Stimulated activated CD4-positive, alpha-beta T cell treated with anti-CD3 and anti-CD28 coated beads, Interleukin-2, amount 100 ng/mL, for 24 hours (primary cell): ENCODE results near the gene SLC13A5.
A peak's percentile ranks its signal among the peaks of the same experiment; 100 is the strongest.
"Not testable (repeated sequence)": the region's sequence is repeated elsewhere in the genome, so short reads cannot be mapped to it uniquely, and the experiment has no call there.

ENCODE experiments used
- DNase-seq, 2 donors: peaks; one replicate each; pipeline ENCODE4 v3.0.0-alpha.2; 2020

SLC13A5 gene

GRCh38 chr17:6710317-6710716 is 2.9 kb downstream of the SLC13A5 start:
- no peak for DNase-seq

- DNase-seq = no peak
Observed at GRCh38 chr17:6708357-6708961, 4.7 kb downstream of the SLC13A5 start.

DNA sequence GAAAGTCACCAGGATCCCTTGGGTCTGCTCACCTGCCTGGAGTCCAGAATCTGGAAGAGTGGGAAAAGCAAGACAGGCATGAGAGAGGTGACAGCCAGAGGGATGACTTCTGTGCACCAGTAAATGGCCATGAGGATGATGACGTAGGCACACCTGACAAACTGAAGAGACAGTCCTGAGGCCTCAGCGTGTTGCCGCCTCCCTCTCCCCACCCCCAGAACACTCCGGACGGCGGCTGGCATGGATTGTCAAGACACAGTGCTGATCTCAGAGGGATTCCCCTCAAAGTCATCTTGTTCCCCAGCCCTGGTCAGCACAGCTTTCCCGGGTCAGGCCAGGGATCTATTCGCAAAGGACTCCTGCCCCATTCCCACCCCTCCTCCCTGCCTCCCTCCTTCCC is 6.2 kb downstream of the SLC13A5 start:
- DNase-seq = no peak

- no peak for DNase-seq
Observed at GRCh38 chr17:6706499-6706898, 6.7 kb downstream of the SLC13A5 start.

GRCh38 chr17:6704470-6705052 is 8.6 kb downstream of the SLC13A5 start:
- DNase-seq = no peak

- no peak for DNase-seq
Observed at GRCh38 chr17:6703751-6704150, 9.4 kb downstream of the SLC13A5 start.

GRCh38 chr17:6702567-6703215 is 10.5 kb downstream of the SLC13A5 start:
- DNase-seq = no peak

DNA sequence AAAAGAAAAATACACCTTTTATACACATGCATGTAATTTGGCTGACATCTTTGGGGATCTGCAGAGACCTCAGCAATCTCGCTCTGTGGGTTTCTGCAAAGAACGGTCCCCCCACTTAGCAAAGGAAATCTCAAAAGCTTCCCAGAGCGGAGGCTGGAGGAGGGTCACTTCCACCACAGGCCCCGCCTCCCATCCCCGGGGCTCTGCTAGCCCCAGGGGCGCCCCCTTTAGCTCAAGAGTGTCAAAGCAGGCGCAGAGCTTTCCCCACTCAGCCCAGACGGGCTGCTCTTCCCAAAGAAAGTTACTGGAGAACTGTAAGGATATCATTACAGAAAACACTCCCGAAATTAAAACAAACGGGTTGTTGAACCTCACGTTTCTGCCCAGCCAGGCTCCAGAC is 11.4 kb downstream of the SLC13A5 start:
- peak; percentile 45 to 65 for DNase-seq

- no peak for DNase-seq
Observed at GRCh38 chr17:6700948-6701307, 12.2 kb downstream of the SLC13A5 start.

DNA sequence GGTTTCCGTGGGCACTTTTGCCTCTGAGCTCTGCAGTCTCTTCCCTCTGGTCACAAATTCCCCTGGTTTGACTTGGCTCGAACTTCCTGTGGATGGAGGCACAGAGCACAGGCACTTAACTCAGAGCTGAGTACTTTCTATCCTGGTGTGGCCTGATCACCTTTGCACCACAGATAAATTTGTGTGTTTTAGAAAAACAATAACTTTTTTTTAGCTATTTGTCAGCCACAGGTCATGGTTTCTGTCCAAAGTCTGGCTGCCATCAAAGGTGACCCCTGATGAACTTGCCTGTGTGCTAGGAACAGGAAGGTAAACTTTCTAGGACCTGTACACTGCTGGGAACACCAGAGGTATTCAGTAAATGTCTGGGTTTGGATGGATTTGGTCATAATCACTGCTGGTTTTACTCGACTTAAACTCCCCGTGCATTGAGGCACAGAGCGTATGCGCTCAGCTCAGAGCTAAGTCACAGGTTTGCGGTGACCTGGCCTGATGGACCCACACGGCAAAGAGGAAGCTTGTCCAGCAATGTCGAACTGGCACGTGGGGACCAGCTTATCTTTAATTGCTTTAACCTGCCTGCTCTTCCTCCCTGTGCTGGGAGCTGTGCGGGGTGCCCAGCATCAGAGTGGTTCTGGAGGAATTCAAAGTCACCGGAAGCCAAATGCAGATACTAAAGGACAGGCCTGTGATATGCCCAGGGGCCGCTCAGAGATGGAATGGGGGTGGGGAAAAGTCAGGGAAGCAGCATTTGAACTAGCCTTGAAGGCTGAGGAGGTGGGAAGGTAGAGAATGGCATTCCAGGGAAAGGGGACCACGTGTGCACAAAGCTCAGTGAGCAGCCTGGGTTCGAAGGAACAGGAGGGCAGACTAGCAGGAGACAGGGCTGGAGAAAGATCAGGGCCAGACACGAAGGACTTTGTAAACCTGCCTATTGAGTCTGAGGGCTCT is 12.9 kb downstream of the SLC13A5 start:
- DNase-seq = no peak

DNA sequence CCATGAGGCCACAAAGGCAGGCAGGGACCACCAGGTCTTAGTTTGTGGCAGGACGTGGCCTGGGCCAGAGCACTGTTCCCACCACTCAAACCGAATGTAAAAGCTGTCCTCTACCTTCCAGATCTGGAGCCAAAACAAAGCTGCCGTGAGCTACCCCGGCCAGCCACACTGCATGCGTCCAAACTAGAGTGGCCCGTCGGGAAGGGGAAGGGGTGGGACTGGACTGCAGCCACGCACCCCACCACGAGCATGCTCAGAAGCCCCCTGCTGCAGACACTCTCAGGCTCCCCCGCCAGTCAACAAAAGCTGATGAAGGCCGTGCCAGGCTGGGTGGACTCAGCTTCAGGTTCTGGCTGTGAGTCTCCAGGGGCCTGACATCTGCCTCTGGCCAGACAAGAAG is 15.2 kb downstream of the SLC13A5 start:
- DNase-seq = no peak

- no peak for DNase-seq
Observed at GRCh38 chr17:6696906-6697305, 16.3 kb downstream of the SLC13A5 start.

- DNase-seq = no peak
Observed at GRCh38 chr17:6695565-6695964, 17.6 kb downstream of the SLC13A5 start.

GRCh38 chr17:6695051-6695450 is 18.1 kb downstream of the SLC13A5 start:
- no peak for DNase-seq

DNA sequence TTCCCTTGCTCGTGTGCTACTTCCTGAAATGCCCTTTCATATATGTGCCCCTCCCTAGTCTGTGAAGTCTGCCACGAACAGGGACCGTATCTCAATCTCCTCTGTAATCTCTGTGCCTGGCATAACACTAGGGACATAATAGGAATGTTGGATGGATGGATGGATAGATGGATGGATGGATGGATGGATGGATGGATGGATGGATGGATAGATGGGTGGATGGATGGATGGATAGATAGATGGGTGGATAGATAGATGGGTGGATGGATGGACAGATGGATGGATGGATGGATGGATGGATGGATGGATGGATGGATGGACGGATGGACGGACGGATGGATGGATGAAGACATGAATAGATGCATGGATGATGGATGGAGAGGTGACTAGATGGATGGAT is 21.2 kb downstream of the SLC13A5 start:
- not testable (repeated sequence) for DNase-seq

DNA sequence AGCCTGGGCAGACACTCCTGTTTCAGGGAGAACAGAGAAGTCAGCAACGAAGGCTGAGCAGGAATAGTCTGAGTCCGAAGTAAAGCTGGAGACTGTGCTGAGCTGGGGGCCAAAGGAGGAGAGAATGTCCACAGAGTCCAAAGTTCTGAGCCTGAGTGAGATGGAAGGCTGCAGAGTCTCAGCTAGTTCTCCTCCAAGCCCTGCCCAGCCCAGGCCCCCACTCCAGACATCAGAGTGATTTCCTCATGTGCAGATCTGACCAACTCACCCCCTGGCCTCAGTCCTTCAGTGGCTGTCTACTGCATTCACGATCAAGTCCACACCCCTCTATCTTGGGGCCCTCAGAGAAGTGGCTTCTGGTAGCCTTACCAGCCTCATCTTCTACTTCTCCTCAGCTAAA is 21.6 kb downstream of the SLC13A5 start:
- no peak for DNase-seq

DNA sequence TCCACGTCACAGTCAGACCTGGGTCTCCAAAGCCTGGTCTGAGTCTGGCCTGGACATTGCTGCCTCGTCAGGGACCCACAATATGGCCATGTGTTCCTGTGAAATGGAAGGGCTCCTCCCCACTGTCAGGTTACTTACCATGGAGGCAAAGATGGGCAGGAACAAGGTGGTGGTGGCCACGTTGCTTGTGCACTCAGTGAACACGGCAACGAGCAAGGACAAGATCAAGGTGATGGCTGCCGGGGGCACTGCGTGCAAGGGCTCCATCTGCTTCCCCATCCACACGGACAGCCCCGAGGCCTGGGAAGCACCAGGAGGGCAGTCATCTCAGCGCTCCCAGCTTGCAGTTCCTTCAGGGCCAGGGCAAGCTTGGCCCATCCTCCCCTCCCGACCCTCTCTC is 22.5 kb downstream of the SLC13A5 start:
- no peak for DNase-seq

GRCh38 chr17:6688944-6689343 is 24.2 kb downstream of the SLC13A5 start:
- DNase-seq = no peak

DNA sequence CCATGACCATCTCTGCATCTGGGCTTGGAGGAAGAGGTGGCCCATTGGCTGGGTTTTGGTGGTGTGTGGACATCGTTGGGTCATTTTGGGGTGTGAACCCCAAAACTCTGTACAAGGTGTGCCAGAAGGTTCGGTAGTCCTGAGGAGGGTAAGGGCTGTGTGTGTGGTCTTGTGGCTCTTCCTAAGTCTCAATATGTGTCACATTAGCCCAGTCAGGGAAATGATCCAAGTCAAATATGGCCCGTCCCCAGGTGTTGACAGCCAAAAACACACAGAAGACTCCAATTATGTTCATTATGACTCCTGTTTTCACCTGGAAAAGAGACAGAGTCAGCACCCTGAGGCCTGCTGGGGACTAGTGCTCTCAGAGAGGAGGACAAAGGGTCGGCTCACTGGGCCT is 27.1 kb downstream of the SLC13A5 start:
- no peak for DNase-seq

GRCh38 chr17:6684881-6685767 is 28.0 kb downstream of the SLC13A5 start:
- DNase-seq = no peak

- no peak for DNase-seq
Observed at GRCh38 chr17:6684460-6684783, 28.7 kb downstream of the SLC13A5 start.

DNA sequence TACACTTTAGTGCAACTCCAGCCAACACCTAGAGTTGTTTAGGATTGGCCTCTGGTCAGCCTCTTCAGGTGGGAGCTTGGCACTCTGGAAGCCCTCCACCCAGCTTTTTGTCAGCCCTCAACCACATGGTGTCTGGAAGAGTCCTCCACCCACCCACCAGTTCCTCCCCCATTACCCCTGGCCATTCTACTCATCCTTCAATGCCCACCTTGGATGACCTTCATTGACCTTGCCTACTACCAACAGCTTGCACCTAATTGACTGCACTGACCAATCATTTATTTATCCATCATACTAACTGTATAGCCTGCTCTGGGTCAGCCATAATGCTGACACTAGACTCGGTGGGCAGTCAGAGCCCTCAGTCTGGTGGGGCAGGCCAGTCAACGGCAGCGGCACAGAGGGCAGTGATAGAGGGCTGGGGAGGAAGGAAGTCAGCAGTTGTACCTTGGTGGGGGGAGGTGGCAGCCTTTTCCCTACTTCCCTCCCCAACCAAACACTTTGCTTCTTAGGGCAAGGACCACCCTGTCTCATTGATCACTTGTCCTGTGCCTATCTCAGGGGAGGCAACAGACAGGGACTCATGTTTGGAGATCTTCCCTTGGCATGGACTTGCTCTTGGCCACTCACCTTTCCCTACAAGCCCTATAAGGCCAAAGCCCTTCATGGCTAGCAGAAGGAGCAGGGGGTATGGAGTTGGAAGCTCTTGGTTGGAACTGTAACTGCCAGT is 29.3 kb downstream of the SLC13A5 start:
- DNase-seq = no peak
